Esophagus squamous epithelium (tissue), 4 donors: ENCODE measurements around the gene WWOX.

ENCODE experiments used
- POLR2A ChIP-seq, 4 donors: fragments of 450-650 bp; IDR thresholded peaks; one replicate each; pipeline ENCODE4 v1.6.1; 2017; ENCODE audit warnings: antibody characterized with exemption in 4 of 4, mild to moderate bottlenecking in 4 of 4, moderate library complexity in 3 of 4
- TF ChIP-seq, protein P1 (sequence below), 6 experiments: fragments of 450-650 bp in 4 of 6; fragments of 200-600 bp in 2 of 6; sonication (generic) in 2 of 6; IDR thresholded peaks; one replicate each; pipeline ENCODE4 v1.5.1; 2016 to 2019; ENCODE audit warnings: antibody characterized with exemption in 6 of 6, mild to moderate bottlenecking in 4 of 6, moderate library complexity in 4 of 6

DNA sequence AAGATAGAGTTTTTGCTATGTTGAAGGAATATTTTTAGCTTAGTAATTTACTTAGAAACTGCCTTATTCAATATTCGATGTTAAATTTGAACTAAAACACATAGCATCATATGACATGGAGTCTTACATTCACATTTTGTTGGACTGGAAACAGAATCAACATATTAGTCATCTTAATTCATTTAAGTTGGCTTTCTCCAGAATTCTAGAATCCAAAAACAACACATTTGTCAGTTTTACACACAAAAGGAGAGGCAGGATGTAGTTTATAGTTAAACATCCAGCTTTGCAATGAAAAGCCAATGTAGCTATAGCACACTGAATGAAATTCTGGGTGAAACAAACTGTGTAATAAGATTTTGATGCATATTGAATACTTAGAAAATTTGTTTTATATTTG lies 43.3 kb downstream of the WWOX start:
- no peak for TF ChIP-seq POLR2A (IDR thresholded peaks at IDR 0.05)
- TF ChIP-seq, protein P1, sequence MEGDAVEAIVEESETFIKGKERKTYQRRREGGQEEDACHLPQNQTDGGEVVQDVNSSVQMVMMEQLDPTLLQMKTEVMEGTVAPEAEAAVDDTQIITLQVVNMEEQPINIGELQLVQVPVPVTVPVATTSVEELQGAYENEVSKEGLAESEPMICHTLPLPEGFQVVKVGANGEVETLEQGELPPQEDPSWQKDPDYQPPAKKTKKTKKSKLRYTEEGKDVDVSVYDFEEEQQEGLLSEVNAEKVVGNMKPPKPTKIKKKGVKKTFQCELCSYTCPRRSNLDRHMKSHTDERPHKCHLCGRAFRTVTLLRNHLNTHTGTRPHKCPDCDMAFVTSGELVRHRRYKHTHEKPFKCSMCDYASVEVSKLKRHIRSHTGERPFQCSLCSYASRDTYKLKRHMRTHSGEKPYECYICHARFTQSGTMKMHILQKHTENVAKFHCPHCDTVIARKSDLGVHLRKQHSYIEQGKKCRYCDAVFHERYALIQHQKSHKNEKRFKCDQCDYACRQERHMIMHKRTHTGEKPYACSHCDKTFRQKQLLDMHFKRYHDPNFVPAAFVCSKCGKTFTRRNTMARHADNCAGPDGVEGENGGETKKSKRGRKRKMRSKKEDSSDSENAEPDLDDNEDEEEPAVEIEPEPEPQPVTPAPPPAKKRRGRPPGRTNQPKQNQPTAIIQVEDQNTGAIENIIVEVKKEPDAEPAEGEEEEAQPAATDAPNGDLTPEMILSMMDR (IDR thresholded peaks at IDR 0.05): no peak
